Cardiac septum (tissue), 1 donor: ENCODE results near the gene REP15. TPM values are rescaled to one million over a fixed set of nuclear protein-coding genes. Genes with fewer than 3 reads are reported as not detected.
"Not testable (repeated sequence)": the region's sequence is repeated elsewhere in the genome, so short reads cannot be mapped to it uniquely, and the experiment has no call there.

ENCODE experiments used
- DNase-seq: peaks from one replicate; pipeline ENCODE4 v3.0.0-alpha.2; 2020; ENCODE audit warnings: low spot score
- intact Hi-C: fragments of 100-400 bp; cut with DNase I; formaldehyde crosslinking; loops from one replicate; pipeline ENCODE4 v1.14.0; 2022
- long read RNA-seq: library from polyadenylated mRNA; unstranded; transcript quantifications from one replicate; pipeline ENCODE4 v2.0.0, GENCODE V29; 2021
- total RNA-seq: library from RNA; stranded (reverse); fragmentation: NEBNext Ultra II Directional; extraction: Animal tissue kit (Norgen Biotek cat#: 25700); gene quantifications from one replicate; pipeline ENCODE4 v1.2.1, GENCODE V29; 2021
- donor health status: DM: no; HTN: no; CAD: no.

The REP15 gene, protein sequence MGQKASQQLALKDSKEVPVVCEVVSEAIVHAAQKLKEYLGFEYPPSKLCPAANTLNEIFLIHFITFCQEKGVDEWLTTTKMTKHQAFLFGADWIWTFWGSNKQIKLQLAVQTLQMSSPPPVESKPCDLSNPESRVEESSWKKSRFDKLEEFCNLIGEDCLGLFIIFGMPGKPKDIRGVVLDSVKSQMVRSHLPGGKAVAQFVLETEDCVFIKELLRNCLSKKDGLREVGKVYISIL
- total RNA-seq: 3.6 TPM
- long read RNA-seq, partial matches to known transcripts: 0 of 2 reads
- long read RNA-seq, other reads (novel, unspliced or antisense): 0 of 2 reads

DNA sequence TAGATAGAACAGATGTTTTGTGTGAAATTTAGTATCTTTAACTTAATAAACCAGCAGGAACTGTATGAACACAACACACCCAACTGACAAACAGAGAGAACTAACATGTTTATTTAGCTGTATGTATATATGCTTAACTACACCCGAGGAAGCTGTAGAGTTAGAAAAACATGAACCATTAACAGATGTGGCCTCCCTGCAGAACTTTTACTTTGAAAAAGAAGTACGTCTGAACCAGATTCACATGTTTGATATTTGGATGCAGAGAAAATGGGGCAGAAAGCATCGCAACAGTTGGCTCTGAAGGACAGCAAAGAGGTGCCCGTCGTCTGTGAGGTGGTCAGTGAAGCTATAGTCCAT lies at the start of gene REP15:
TSS of gene REP15 (plus strand) at position 155 of the 360 bp plus-strand sequence. CDS start at position 271, 116 bp downstream.
- intact Hi-C loops: no loop called here
- DNase-seq: no peak

DNA sequence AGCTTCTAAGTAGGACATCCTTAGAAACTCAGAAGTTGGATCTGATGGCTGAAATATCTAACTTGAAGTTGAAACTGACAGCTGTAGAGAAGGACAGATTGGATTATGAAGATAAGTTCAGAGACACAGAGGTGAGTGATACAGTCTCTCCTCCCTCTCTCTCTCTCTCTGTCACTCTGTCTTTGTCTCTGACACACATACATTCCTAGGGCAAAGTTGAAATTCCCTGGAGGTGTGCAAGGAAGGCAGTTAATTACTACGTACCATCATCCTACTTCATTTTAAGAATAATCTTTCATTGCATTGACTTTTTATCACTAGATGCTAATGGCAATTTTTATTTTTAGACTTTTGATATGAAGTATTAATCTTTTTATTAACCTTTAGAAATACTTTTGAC lies 46.2 kb upstream of the REP15 start:
- intact Hi-C loops: no loop called here
- no peak for DNase-seq

DNA sequence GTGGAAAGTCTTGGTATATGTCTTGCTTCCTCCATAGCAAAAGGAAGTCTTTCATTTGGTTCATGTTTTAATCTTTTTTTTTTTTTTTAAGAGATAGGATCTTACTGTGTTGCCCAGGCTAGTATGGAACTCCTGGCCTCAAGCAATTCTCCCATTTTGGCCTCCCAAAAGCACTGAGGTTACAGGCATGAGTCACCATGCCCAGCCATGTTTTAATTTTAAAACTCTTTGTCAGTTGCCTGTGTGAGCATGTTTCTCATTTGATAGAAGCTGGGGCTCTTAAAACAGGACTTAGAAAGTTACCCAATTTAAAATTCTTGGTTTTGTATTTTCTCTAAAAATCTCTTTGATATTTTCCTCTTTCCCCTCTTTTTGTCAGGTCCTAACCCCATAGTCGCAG lies 45.0 kb upstream of the REP15 start:
- intact Hi-C loops: no loop called here

DNA sequence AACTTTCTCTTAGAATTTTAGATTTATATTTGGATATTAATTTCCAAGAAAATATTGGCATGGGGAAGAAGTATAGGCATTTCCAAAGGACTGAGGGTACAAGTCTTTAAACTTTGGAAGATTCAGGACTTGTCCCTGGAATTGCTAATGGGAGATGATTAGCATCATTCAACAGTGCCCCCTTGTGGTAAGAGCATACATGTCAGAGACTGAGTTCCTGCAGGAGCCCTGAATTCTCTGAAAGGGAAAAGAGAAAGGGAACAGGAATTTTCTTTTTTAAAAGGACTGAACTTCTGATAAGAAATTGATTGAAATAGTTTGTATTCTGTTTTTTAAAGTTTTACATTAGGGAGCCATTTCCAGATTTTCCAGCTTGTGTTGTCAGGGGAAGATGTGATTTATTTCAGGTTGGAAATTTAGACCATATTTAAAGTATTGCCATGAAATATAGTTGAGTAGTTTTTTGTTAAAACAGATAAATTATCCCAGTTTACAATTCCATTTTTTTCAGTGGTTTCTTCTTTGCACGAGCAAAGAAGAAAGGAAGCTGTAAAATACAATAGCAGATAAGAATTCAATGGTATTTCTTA lies 44.0 kb upstream of the REP15 start:
- no peak for DNase-seq
- intact Hi-C loops: loop anchor here (2.0 kb wide), 1 partner anchor 217 kb away; no protein-coding TSS in a partner anchor

More for the DNA sequence above, 45.0 kb upstream of the REP15 start:
- DNase-seq: no peak

DNA sequence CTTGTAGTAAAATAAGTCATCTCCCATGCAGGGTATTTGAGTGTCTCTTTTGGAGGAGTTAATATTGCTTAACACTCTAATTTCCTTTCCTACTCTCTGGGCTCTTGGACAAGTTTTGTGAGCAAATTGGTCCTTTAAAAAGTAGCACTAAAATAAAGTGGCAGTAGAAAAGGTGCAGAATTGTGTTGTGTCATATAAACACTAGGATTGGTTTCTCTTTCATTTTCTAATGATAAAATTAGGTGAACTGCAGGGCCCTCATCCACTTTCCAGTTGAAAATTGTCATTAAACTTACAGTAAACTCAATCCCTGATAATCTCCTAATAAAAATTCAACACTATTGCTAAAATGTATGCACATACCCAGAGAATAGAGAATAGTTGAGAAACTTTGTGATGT lies 42.6 kb upstream of the REP15 start:
- intact Hi-C loops: loop anchor here (2.0 kb wide), 1 partner anchor 219 kb away; no protein-coding TSS in a partner anchor
- DNase-seq: no peak

DNA sequence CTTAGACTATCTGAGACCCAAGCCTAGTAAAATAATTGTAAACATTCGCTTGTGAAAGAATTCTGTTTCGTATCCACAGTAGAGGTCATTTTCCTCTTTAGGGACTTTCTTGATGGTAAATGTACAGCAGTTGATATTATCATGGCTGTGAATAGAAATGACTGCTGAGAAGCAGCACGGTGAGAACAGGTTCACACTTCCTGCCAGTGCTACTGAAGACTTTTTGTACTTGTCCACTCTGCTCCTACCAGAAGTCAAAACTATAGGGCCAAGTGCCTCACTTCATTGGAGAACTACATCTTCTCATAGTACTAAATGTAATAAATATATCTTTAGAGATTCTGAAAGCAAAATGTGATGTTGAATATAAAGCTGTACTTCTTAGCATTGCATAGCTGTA lies 40.8 kb upstream of the REP15 start:
- intact Hi-C loops, DNase-seq: not testable (repeated sequence)

DNA sequence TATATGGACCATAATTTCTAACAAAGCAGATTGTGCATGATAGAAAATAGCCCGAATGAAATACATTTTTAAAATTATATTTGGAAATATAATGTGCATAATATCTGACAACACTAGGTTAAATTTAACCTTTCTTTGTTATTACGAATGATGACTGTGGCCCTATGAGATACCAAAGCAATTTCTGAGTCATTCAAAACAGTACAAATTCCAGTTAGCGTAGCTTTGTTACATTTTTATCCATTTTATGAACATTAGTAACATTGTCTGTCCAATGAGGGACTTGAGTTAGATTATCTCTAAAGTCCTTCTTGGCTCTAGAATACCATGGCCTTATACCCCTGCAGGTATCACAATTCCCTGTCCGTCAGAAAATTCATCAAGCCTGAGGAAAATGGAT lies 39.0 kb upstream of the REP15 start:
- DNase-seq: no peak
- intact Hi-C loops: no loop called here

DNA sequence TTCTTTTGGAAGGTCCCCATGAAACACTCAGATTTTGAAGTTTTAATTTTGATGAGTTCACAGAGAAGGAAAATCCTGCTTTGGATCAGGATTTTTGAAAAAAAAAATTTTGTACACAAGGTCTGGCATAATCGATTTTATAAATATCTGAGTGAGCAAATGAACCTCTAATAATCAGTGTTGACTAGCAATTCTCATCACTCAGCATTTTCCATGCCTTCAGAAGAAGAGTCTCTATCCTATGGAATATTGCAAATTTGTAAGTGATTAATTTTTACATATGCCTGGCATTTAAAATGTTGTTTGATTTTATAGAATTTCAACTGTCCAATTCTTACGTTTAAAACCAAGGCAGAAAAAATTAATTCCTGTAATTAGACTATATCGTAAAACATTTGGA lies 30.5 kb upstream of the REP15 start:
- DNase-seq: no peak
- intact Hi-C loops: no loop called here

DNA sequence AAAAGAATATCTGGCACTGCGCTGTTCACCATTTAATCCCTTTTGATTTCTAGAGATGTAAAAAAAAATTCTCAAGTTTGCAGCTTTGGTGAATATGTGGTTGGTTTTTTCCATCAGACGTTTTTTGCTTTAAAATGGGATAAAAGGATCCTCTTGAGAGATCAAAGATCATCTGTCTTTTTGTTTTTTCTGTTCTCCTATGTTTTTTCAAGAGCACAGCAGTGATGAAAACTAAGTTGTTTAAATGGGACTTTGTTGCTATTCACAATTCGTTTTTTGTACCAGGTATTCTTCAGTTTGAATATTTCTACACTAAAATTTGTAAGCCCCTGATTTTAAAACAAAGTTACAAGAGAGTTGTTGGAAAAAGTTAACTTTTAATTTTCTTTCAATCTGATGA lies 29.7 kb upstream of the REP15 start:
- no peak for DNase-seq
- intact Hi-C loops: no loop called here

DNA sequence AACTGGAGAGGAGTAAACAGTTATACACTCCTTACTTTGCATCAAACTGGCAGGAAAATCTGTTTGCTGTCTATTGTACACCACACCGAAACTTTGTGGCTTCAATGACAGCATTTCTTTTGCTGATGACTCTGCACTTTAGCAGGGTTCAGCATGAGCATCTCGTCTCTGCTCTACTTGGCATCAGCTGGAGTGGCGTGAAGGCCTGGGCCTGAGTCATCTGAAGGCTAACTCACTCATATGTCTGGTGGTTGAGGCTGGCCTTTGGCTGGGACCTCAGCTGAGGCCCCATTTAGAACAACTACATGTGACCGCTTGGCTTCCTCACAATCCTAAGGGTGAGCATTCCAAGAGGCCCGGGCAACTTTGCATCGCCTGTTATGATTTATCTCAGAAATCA lies 28.7 kb upstream of the REP15 start:
- intact Hi-C loops: no loop called here
- DNase-seq: no peak

DNA sequence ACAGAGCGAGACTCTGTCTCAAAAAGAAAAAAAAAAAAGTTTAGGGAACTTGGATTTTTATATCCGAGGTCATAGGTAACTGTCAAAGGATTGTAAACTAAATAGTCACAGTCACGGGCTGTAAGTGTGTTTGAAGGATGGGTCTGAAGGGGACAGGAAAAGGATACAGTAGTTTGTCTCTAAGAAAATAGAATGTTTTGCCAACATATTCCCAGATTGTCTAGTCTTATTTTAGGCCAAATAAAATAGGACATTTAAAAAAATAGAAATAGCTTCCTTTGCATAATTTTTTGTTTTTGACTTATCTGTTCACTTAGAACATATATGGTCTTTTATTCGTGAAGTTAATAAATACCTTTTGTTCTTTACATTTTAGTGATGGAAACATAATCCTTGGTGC lies 24.2 kb upstream of the REP15 start:
- intact Hi-C loops: no loop called here
- DNase-seq: no peak

DNA sequence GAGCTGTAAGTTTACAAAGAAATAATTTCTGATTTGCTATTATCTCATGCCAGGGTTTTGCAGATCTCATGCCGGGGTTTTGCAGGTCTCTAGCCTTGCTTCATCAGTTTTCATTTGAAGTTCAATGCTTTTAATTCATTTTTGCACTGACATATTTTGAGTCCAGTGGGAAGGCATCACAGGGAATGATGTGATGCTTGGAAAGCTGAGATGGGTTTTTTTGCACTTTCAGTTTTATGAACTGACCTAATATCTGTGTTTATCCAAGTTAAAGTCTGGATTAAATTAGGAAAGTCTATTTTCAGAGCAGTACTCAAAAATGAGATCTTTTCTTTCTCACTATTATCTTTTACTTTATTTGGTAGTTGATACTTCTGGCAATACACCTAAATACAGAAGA lies 23.6 kb upstream of the REP15 start:
- intact Hi-C loops: no loop called here
- DNase-seq: no peak

DNA sequence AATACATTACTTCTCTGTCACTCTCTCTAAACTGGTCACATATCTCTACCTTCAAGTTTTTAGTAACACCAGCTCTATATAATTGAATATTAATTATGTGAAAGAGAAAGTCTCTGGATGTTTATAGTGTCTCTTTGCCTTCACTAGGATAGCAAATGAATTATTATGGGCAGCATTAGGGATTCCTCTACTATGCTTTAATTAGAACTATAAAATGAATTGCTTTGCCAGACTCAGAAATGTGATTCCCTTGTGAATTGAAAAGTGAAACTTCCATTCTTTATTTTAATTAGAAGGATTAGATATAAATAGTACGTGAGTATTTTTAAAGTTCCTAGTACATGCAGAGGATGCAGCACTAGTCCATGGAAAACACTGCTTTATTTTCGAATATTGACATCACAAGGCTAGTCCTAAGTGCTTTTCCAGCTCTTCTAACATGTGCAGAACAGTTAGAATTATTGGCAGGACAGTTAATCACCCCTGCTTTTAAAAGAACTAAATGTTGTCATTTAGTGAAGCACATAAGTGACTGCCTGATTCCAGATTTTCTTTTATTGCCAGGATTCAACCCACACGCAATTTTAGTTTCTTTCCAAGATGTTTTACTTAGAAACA lies 23.0 kb upstream of the REP15 start:
- no peak for DNase-seq
- intact Hi-C loops: no loop called here

DNA sequence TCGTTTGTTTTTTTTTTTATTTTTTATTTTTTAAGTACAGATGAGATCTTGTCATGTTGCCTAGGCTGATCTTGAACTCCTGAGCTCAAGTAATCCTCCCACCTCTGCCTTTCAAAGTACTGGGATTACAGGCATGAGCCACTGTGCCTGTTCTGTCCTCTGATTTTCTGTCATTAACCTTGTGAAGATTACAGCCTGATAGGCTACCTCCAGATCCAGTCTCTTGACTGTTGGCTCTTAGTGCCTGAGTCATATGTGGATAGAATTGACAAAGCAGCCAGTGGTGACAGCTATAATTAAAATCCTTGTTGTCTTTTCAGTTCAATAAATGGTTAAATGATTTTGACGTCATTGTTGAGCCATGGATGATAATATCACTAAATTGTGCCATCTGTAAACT lies 21.3 kb upstream of the REP15 start:
- no peak for DNase-seq
- intact Hi-C loops: no loop called here

DNA sequence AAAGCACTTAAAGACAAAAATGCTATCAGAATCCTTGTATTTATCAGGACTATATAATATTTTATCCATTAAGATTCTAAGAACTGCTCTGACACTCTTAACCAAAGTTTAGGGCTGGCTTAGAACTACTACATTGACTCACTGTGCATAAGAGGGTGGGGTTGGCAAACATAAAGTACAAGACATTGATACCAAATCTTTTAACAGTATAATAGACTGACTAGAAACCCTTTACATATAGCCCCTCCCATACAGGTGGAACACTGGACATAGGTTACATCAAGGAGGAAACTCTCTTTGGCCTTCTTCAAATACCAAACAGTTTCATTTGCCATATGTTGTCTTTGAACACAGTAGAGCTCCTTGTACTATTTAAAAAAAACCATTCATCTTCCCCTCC lies 15.6 kb upstream of the REP15 start:
- intact Hi-C loops: no loop called here
- DNase-seq: no peak

DNA sequence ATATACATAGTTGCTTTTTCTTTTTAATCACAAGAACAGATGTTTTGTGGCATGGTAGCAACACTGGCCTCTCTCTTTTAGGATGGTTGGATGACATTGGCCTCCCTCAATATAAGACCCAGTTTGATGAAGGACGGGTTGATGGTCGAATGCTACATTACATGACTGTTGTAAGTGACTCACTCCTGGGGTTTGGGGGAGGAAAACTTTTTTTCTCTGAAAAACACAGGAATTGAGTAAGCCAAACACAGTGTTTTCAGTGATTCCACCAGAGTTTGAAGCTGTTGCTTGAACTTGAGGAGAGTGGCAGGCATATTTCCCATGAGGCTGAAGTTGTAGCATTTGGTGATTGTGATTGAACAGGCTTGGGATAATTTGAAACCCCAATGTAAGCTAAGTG lies 13.7 kb upstream of the REP15 start:
- intact Hi-C loops: no loop called here
- DNase-seq: no peak

DNA sequence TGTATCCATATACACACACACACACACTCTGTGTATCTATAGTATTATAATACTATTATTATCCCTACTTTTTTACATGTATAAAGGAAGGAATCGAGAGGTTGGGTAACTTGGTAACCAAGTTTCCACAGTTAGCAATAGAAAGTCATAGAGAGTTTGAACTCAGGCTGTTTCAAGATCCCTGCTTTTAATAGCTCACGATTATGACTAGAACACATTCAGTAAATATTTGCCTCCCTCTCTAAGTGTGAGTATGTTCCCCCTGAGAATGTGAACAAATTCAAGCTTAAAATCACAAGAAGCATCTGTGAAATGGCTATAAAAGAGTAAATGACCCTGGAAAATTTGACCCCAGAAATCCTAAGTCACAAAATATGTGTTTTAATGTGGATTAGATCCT lies 11.0 kb upstream of the REP15 start:
- intact Hi-C loops: no loop called here

DNA sequence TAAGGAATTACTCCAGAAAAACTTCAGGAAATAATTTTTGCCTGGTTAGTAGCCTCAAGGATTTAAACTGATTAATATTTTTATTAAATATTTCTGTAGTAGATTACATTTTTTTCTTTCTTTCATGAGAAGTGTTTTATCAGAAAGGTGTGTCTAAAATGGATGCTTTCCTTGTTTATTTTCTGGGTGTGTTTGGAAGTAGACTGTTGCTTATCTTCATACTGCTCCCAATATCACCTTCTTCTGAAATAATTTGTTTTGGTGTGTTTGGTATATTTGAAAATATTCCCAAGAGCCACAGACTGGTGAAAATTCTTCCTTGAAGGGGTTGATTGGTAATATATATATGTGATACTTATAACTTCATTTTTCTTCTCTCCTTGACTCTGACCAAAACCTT lies 10.1 kb upstream of the REP15 start:
- intact Hi-C loops: no loop called here

More for the DNA sequence above, 11.0 kb upstream of the REP15 start:
- DNase-seq: no peak

DNA sequence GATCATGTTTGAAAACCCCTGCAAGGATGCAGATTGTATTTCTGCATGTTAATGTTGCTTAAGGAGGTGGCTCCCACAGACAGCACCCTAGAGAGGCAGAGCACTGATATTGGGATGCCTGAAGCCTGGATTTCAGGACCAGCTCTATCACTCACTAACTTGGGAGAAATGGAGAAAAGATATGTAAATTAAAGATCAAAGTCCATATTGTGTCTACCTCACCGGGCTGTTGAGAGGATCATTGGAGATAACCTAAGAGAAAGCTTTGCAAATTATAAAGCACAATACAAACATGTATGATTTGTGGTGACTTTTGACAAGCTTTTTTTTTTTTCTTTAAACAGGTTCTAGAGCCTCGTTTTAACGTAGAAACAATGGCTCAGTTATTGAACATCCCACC lies 7.6 kb upstream of the REP15 start:
- DNase-seq: no peak
- intact Hi-C loops: no loop called here

More for the DNA sequence above, 10.1 kb upstream of the REP15 start:
- DNase-seq: no peak

DNA sequence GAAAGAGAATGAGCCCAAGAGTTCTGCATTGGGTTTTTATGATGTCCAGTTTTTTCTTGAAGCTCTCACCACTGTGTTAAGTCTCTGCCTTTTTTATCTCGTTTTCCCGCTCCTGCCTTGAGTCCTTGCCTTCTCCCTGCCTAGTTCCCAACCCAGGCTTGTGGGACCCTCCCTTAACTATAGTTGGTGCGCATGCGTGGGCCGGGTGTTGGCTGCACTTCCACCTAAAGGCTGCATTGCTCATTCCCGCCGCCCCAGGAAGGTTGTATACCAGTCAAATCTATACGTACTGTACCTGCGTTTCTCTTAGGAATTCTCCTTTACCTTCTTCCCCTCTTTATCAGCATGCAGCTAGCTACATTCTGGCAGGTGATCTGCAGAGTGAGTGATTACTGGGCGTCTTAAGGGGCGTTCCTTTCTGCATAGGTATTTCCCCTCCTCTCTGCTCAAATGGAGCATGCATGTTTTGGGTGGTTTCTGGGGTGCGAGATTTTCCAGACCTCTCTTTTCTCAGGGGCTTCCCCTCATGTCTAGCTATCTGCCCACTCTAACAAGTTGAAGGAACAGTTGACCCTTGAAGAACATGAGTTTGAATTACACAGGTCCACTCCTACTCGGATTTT lies 6.6 kb upstream of the REP15 start:
- intact Hi-C loops: no loop called here
- no peak for DNase-seq

DNA sequence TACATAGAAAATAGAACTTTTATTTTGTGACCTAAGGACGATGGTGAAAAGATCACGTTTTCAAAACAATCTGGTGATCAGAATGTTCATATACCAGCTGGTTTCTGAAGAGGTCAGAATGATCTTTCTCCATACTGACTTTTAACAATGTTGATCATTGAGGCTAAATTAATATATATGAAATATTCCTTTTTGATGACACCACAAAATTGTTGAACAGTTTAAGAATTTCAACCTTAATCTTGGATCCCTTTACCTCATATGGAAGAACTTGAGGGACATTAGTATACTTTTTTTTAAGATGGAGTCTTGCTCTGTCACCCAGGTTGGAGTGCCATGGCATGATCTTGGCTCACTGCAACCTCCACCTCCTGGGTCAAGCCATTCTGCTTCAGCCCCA lies 2.8 kb upstream of the REP15 start:
- DNase-seq: no peak
- intact Hi-C loops: no loop called here
